GM21528 (cell line): Measurements from ENCODE around the gene CD86.

Experiments
- ATAC-seq: cut with Tn5 transposase; IDR thresholded peaks from one replicate; pipeline ENCODE4 v1.9.1; 2021; ENCODE audit warnings: mild to moderate bottlenecking, moderate library complexity; ENCODE audit not compliant: unreplicated experiment, low FRiP score

CD86 gene

DNA sequence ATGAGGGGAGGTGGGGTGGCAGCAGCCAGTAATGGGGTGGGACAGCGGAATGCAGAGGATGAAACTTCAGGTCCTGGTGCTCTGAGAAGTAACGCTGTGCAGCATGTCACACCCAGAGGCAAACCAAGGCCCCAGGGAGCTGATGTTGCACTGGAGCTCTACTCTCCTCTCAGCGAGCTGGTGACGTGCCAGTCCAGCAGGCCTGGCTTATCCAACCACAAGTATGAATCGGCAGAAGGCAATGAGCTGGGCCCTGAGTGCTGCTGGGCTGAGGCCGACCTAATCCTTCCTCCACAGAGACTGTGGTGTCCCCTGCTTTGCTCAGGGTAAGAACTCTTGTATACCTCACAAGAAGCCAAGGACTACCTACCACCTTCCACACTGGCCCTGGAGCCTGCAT is 30.5 kb downstream of the CD86 start:
- ATAC-seq, result no peak

GRCh38 chr3:122088531-122088930 is 33.4 kb downstream of the CD86 start:
- no peak for ATAC-seq

DNA sequence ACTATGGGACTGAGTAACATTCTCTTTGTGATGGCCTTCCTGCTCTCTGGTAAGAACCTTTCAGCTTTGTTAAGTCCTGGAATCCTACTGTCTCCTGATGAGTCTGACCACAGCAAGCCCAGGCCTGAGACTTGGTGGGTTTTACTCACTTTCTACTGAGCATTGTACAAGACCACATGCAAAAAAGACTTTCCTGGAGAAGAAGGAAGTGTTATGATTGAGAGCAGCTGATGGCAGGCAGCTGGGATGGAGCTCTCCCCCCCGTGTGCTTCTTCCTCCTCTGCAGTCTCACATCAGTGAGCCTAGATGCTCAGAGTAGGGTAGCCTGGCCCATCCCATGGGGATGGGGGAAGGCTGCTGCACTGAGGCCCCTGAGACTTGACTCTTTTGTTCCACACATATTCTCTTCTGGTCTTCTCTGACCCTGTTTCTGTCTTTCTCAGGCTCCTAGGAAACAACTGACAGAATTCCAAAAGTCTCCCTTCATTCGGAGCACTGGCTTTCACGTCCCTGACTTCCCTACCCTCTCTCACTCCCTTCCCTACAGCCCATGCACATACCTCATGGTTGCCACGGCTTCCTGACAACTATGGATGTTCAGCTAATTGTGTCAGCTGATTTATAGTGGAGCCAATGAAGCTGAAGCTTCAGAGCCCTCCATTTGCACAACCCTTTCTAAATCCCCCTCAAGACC is 36.6 kb downstream of the CD86 start:
- ATAC-seq, result peak; percentile 57

- no peak for ATAC-seq
Measured at GRCh38 chr3:122092460-122093165, 37.5 kb downstream of the CD86 start.

DNA sequence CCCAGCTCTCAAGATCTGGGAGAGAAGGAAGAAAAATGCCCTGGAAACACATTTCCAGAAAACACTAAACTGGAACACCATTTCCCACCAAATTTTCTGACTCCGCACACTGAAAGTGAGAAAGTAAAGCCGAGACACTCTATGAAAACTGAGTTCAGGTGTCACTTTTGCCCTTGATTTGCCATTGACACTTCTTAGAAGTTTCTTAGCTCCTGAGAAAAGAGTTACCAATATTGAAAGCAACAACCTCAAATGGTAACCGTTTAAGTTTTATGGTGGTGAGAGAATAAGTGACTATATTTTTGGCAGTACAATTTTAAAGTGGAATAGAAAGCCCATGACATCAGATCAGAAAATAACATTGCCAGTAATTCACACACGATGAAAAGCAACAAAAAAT is 39.0 kb downstream of the CD86 start:
- peak; percentile 44 for ATAC-seq

DNA sequence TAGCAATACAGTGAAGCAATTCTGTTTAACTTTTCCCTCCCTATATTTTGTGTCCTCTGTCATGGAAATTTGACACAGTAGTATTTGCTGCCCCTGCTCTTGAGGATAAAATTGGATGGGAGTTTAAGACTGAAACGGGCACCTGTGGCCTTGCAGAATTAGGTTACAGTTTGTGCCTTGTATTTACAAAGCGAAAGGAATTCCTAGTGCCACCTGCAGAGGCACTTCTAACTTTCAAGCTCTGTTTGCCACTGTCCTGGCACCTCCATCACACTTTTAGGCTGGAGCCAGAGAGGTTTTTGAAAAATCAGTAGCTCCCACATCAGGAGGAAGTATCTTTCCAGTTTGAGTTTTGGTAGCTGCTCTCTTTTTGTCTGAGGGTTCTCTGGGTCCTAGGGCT is 39.5 kb downstream of the CD86 start:
- ATAC-seq, result no peak

- no peak for ATAC-seq
Measured at GRCh38 chr3:122097141-122097540, 42.0 kb downstream of the CD86 start.

GRCh38 chr3:122098611-122099010 is 43.4 kb downstream of the CD86 start:
- ATAC-seq, result no peak

- no peak for ATAC-seq
Measured at GRCh38 chr3:122099255-122099654, 44.1 kb downstream of the CD86 start.

DNA sequence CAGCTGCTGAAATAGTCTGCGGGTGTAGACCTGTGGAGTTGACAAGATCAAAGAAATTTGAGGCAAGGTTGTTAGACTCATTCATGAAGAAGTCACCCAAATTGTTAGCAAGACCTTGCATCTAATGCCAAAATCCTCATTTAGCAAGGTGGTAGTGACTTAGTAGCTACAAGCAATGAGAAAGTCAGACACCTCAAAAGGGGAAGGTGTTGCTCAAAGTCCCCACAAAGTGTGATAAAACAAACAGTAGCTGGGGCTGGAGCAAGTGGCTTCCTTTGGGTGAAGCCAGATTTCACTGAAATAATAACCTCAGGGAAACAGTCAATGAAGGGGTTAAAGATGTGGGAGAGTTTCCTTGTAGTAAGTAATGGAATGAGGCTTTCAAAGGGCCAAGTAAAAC is 44.9 kb downstream of the CD86 start:
- no peak for ATAC-seq

DNA sequence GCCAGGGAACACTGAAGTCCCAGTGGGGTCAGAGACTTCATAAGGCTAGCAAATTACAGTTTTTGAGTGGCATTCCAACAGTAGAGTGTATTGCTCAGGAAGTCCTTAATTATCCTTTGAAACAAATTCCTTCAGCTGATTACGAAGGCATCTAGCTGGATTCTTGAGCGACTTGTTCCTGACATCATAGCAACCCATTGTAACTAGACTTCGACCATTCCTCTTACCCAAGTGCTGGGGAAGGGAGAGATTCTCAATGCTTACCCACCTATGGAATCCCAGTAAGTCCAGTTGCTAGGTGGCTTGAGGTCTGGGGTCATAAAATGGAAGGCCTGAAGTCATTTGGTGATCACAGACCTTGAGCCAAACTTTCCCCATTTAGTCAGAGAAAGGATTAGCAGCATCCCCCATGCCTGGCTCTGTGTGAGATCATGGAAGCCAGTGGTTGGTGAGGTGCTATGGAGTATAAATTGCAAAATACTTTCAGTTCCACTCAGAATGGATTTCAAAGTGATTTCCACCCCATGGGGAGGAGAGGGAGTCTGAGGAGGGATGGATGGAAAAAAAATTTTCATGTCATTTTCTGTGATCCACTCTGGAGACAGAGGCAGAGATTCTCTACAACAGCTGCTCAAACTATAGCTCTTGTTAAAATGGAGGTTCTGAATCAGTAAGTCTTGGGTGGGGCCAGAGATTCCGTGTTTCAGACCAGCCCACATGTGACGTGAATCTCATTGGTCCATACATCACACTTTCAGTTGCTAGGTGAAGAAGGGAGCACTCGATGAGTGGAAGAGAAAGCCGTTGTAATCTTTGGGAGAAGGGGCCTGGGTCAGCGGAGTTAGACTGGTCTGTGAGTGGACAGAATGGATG is 45.7 kb downstream of the CD86 start:
- peak; percentile 47 for ATAC-seq

GRCh38 chr3:122101646-122102045 is 46.5 kb downstream of the CD86 start:
- peak; percentile 57 for ATAC-seq

DNA sequence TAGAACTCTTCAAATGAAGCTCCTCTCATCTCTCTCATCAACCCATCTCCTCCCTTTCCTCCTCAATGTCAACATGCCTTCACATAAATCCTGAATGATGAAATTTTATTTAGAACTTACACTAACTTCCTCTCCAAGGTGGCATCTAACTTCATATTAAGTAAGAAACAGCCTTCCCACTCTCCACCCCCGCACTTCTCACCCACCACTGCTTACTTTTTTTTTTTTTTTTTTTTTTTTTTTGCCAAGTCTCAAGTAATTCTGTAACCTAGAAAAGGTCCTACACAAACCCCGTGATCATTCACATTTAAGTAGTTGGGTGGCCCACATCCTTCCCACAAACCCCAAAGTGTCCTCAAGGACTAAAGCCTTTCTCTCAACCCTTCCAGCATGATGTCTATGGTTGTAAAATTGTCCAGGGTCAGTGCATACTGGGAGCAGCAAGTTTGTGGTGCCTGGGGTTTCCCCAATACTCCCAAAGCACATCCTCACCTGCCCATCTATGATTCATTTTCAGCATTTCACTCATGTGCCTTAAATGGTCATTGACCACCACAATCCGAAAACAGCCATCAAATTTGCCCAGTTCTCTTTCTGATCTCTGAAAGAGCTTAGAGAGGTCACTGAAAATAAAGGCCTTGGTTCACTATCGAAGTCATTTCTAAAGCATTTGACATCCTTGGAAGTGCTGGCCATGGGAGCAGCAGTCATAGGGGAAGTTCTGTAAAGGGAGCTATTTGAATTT is 47.2 kb downstream of the CD86 start:
- peak; percentile 30 for ATAC-seq

DNA sequence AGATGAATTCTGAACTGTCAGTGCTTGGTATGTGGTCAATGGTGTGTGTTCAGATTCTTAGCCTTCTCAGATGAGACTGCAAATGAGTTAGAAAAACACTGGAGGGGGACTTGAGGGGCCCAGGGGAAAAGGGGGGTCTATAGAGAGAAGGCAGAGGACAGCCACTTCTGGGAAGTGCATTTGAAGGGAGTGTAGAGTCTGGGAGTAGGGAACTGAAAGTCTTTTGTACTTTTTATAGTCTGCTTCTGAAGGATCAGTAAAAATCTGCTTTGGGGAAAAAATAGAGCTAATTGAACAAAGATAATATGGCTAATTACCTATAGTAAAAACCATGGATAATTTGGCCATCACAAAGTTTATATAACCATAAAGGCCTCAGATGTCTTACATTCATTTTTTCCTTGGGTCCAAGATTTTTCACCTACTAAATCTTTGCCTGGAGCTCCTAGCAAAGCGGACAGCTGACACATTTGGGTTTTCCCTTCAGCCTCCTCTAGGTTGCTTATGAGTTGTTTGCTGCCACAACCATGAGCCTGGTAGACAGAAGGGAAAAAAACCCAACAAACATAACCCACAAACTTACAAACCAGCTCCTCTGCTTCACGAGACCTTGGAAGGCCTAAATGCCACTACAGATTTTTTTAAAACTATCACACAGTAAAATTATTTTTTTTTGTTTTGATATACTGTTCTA is 48.8 kb downstream of the CD86 start:
- ATAC-seq, result no peak

- ATAC-seq, result no peak
Measured at GRCh38 chr3:122104515-122105194, 49.5 kb downstream of the CD86 start.

DNA sequence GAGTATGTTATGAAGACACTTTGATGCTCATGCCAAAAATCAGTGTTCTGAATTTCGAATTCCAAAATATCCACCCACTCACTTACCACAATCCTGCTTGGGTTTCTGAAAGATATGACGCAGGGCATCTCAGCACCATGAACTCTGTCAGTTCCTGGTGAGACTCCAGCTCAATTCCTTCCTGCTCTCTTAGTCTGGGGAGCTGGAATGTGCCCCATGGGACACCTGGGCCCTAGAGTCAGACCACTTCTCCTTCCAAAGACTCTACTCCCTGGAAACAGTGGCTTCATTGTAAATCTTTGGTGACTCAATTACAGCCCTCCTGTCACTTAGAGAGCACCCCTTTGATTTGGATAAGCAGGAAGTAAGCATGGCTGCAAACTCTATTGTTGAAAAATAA is 50.5 kb downstream of the CD86 start:
- ATAC-seq, result no peak

GRCh38 chr3:122107171-122107570 is 52.0 kb downstream of the CD86 start:
- no peak for ATAC-seq

DNA sequence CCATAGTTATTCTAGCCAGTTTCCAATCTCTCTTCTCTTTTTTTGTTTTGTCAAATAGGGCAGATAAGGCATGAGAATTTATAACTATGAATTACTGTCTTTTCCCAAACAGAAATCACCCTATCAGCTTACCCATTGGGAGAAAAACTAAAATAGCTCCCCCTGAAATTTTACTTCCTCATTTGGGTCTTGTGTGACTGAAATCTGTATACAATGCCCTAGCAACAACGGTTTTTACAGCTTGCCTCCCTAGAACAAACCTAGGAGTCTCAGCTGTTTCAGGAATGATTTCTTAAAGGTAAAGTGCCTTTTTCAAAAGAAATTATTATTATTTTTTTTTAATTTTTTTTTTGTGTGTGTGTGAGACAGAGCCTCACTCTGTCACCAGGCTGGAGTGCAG is 56.8 kb downstream of the CD86 start:
- no peak for ATAC-seq

GRCh38 chr3:122112754-122113153 is 57.6 kb downstream of the CD86 start:
- ATAC-seq, result no peak
